Psoas muscle (tissue), 8 donors: ENCODE measurements around the gene DISC1. TPM values are rescaled to one million over a fixed set of nuclear protein-coding genes. Genes with fewer than 3 reads are reported as not detected.

Experiments
- ATAC-seq, 4 donors: fragments of 200-7000 bp; cut with Tn5 transposase; one replicate each; pipeline ENCODE4 v1.9.1; 2020; ENCODE audit warnings: moderate library complexity in 3 of 4, mild to moderate bottlenecking in 2 of 4
- DNase-seq, 2 donors: peaks; one replicate each; pipeline ENCODE4 v3.0.0-alpha.2; 2020
- H3K27ac ChIP-seq: fragments of 200-600 bp; one replicate; pipeline ENCODE4 v1.8.0; 2022
- H3K27me3 ChIP-seq, 3 donors: fragments of 200-600 bp in 1 of 3; one replicate each; pipeline versions ENCODE4 v1.6.1 to v1.8.0; 2013 to 2022; ENCODE audit warnings: low read length in 2 of 3, mild to moderate bottlenecking in 2 of 3, moderate library complexity in 1 of 3; ENCODE audit not compliant: insufficient read depth in 3 of 3
- H3K36me3 ChIP-seq, 2 donors: fragments of 200-600 bp in 1 of 2; one replicate each; pipeline versions ENCODE4 v1.6.1 to v1.8.0; 2013 to 2022; ENCODE audit warnings: low read depth in 1 of 2, mild to moderate bottlenecking in 1 of 2, moderate library complexity in 1 of 2; ENCODE audit not compliant: insufficient read depth in 1 of 2
- H3K4me1 ChIP-seq: fragments of 200-600 bp; one replicate; pipeline ENCODE4 v1.8.0; 2022
- H3K4me3 ChIP-seq: fragments of 200-600 bp; one replicate; pipeline ENCODE4 v1.8.0; 2022; ENCODE audit warnings: mild to moderate bottlenecking
- H3K9me3 ChIP-seq: fragments of 200-600 bp; one replicate; pipeline ENCODE4 v1.8.0; 2022
- CTCF ChIP-seq: fragments of 200-600 bp; IDR thresholded peaks from one replicate; pipeline ENCODE4 v1.8.0; 2022; ENCODE audit warnings: antibody characterized with exemption
- WGBS, 3 donors: extraction: QIAGEN DNeasy Blood & Tissue Kit; methylation state at CpG; one replicate each; pipeline versions ENCODE4 v1.1.6 to v1.1.7; 2013; 5-methylcytosine and 5-hydroxymethylcytosine counted together
- intact Hi-C, 2 donors: fragments of 100-400 bp; cut with DNase I; formaldehyde crosslinking; loops; one replicate each; pipeline versions ENCODE4 v1.11.0 to v1.14.2; 2022
- polyA plus RNA-seq, 3 donors: library from polyadenylated mRNA; stranded (reverse); fragments of 200-250 nt; gene quantifications; one replicate each; pipeline ENCODE4 v1.2.3, GENCODE V29; 2013
- total RNA-seq, 4 donors: library from RNA; stranded (reverse); fragmentation: NEBNext Ultra II Directional in 2 of 4; extraction: Animal tissue kit (Norgen Biotek cat#: 25700) in 2 of 4; gene quantifications; one replicate each; pipeline versions ENCODE4 v1.2.1 to v1.2.4, GENCODE V29; 2021 to 2023
- donor health status: healthy with polysubstance abuse.
- donor health status: DM: no; HTN: no; CAD: no; lungs with moderate emphysema.
- donor health status: Bipolar disorder and iron deficiency.
- donor health status: healthy.
- donor health status: DM: yes; HTN: yes; CAD: no.
- donor health status: DM: no; HTN: no; CAD: no.
- donor health status: DM: no; HTN: no; CAD: no.
- donor health status: DM: yes; HTN: yes; CAD: no.

DISC1 gene
- total and polyA plus RNA-seq, 7 donors, result 0.35 to 2.8 (median 1.6) TPM

DNA sequence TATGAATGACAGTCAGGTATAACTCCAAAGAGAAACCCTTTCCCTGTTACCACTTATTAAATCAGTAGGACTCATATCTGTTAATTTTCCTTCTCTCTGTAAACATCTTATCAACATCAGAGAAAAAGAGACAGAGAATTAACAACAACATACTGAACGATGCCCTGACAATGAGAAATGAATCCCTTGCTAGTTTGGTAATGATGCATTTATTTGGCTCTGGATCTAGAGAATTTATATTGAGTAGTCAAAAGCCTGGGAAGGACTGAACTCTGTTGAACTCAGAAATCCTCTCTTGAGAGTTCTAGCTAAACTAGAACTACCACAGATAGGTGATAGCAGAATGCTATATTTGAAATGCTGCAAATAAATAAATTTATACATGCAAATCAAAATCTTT lies 325.6 kb downstream of the DISC1 start:
- 30 to 32% (median 31%) methylated on average over 1 of the region's 1 CpG for whole genome bisulfite sequencing, 3 donors

DNA sequence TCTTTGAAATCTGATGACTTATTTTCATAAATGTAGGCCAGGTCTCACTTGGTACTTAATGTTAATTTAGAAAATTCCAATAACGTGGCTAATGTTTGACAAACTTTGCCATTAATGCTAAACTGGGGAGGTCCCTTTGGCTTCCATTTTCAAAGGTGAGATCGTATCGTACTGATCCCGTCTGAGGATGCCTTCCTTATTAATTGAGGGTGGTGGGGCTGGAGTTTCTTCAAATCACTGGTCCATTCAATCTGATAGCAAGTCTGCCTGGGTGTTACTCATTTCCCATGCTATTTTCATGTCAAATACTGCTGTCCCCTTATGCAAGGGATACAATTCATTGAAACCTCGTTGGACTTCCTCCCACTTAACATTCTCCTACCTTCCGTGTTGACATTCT lies 327.1 kb downstream of the DISC1 start:
- no peaks in the 10 kb centered on the region for H3K9me3 ChIP-seq
- H3K27me3 ChIP-seq, result no peaks in the 10 kb centered on the region
- TF ChIP-seq CTCF, result no peak
- DNase-seq, result no peak
- intact Hi-C loops, result no loop called here
- H3K4me3 ChIP-seq, result no peak overlapping the region
- no peak for ATAC-seq
- 92 to 94% (median 93%) methylated on average over 6 of the region's 6 CpGs for WGBS, 3 donors
- no peaks in the 10 kb centered on the region for H3K36me3 ChIP-seq
- H3K4me1 ChIP-seq, result no peaks in the 10 kb centered on the region
- no peak overlapping the region for H3K27ac ChIP-seq

More for the DNA sequence above, 325.6 kb downstream of the DISC1 start:
- H3K4me3 ChIP-seq, result no peak overlapping the region
- no peak overlapping the region for H3K27ac ChIP-seq
- no peaks in the 10 kb centered on the region for H3K4me1 ChIP-seq
- intact Hi-C loops, result no loop called here
- no peaks in the 10 kb centered on the region for H3K27me3 ChIP-seq
- H3K36me3 ChIP-seq, result no peaks in the 10 kb centered on the region
- ATAC-seq (no peak), DNase-seq (no peak)
- H3K9me3 ChIP-seq, result no peaks in the 10 kb centered on the region
- TF ChIP-seq CTCF, result no peak

DNA sequence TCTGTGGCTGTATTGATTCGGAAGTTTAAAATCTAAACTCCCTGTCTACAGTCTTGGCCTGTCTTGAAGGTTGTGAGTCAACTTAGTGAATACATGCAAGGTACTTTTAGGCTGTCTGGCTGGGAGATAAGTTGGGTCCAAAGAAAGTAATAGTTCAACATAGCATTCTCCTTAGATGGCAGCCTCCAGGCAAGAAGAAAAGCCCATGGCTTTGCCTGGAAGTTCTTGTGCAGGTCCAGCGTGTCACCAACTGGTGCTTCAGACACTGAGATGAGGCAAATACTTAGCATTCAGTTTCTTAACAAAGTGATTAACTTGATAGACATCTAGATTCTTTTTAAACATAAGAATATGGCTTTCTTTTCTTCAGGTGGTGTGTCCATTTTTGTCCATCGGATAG lies 328.2 kb downstream of the DISC1 start:
- no peaks in the 10 kb centered on the region for H3K27me3 ChIP-seq
- no peak for DNase-seq
- no peak for ATAC-seq
- H3K9me3 ChIP-seq, result no peaks in the 10 kb centered on the region
- no peak overlapping the region for H3K4me3 ChIP-seq
- WGBS, 3 donors, result 97 to 99% (median 97%) methylated on average over 3 of the region's 3 CpGs
- H3K36me3 ChIP-seq, result peaks cover 0 to 2% of the 10 kb centered on the region in 2 donors
- TF ChIP-seq CTCF, result no peak
- no peak overlapping the region for H3K27ac ChIP-seq
- H3K4me1 ChIP-seq, result no peaks in the 10 kb centered on the region
- intact Hi-C loops, result no loop called here

- peaks cover 0 to 2% of the 10 kb centered on the region in 2 donors for H3K36me3 ChIP-seq
- H3K27ac ChIP-seq, result no peak overlapping the region
- ATAC-seq, result no peak
- no peaks in the 10 kb centered on the region for H3K9me3 ChIP-seq
- intact Hi-C loops, result no loop called here
- 87 to 92% (median 91%) methylated on average over 1 of the region's 1 CpG for WGBS, 3 donors
- H3K4me3 ChIP-seq, result no peak overlapping the region
- no peak for TF ChIP-seq CTCF
- no peak for DNase-seq
- H3K27me3 ChIP-seq, result no peaks in the 10 kb centered on the region
- H3K4me1 ChIP-seq, result no peaks in the 10 kb centered on the region
Measured at GRCh38 chr1:231957359-231957758, 330.8 kb downstream of the DISC1 start.

DNA sequence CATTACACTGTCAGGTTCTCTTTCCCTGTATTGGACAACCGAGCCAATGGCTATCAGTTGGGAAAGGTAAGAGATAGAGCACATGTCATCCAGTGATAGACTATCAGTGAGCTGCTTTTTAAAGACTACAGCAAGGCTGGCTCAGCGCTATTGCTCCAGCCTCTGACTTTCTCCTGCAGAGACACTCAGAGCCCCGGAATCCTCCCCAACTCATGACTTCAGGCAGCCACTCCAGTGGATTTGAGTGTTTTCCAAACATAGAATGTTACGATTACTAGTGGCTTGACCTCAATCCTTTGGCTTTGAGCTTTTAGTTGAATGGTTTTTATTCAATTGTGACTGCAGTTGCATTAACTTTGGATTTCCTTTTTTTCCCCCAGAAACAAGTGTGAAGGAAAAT lies 331.9 kb downstream of the DISC1 start:
- H3K4me1 ChIP-seq, result no peaks in the 10 kb centered on the region
- H3K4me3 ChIP-seq, result no peak overlapping the region
- ATAC-seq (no peak), DNase-seq (no peak)
- H3K36me3 ChIP-seq, result peaks cover 0 to 2% of the 10 kb centered on the region in 2 donors
- WGBS, 3 donors, result 81 to 92% (median 82%) methylated on average over 4 of the region's 4 CpGs
- no peak for TF ChIP-seq CTCF
- no peaks in the 10 kb centered on the region for H3K27me3 ChIP-seq
- no peaks in the 10 kb centered on the region for H3K9me3 ChIP-seq
- H3K27ac ChIP-seq, result no peak overlapping the region
- intact Hi-C loops, result no loop called here
